Measurements from ENCODE around the gene KIF6.
A peak's percentile ranks its signal among the peaks of the same experiment; 100 is the strongest.

Gene KIF6

DNA sequence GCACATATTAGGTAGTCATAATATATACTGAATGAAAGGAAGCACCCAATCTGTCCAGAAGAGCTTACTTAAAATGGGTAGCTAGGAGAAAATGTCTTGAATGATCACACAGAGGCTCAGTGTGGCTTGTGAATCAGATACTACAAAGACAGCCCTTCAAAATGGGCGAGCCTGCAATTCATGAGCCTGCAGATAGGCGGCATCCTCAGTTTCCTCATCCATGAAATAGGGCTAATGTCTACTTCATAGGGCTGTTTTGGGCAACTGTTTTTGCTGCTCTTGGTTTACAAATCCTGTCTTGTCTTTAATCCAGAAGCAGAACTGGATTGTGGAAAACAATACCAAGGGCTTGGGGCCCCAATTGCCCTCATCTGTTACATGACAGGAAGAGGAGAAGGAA is 273.4 kb downstream of the KIF6 start:
- DNase-seq (ENCODE audit: low spot score) = no peak

DNA sequence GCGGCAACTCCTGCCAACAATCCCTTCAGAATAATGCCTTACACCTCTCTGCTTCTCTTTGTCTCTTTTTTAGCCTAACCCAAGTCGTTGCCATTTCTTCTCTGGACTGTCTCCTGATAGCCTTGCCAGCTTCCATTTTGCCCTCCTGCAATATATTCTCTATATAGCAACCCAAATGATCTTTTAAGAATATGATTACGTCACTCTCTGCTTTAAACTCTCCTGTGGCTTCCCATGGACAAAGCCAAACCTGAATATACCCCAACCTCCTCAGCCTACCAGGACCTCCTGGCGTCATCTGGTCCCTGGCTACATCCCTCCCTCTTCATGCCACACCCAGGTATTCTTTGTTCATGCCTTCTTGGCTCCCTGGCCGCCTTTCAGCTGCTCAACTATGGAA is 276.2 kb downstream of the KIF6 start:
- DNase-seq (ENCODE audit: low spot score) = no peak

- DNase-seq (ENCODE audit: low spot score) = no peak
Observed at GRCh38 chr6:39446909-39447308, 278.3 kb downstream of the KIF6 start.

GRCh38 chr6:39445667-39446066 is 279.5 kb downstream of the KIF6 start:
- DNase-seq (ENCODE audit: low spot score) = no peak

GRCh38 chr6:39444479-39445019 is 280.7 kb downstream of the KIF6 start:
- no peak for DNase-seq (ENCODE audit: low spot score)

DNA sequence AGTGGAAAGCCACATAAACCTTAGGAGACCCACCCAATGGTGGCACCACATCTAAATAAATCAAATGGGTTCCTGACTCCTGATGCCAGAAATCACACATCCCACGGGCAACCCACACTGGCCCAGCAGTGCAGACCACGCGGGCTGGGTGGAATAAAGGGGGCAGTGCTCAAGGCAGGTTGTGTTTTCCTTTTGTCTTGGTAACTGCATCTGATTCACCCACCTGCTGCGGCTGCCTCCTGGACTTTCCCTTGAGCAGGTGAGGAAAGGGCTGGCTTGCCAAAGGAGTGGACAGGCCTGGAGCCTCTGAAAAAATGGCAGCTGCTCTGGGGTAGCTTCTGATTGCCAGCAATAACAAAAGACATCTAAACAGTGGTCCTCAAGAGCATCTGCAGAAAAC is 283.2 kb downstream of the KIF6 start:
- no peak for DNase-seq (ENCODE audit: low spot score)

GRCh38 chr6:39441301-39441700 is 283.9 kb downstream of the KIF6 start:
- DNase-seq (ENCODE audit: low spot score) = no peak

DNA sequence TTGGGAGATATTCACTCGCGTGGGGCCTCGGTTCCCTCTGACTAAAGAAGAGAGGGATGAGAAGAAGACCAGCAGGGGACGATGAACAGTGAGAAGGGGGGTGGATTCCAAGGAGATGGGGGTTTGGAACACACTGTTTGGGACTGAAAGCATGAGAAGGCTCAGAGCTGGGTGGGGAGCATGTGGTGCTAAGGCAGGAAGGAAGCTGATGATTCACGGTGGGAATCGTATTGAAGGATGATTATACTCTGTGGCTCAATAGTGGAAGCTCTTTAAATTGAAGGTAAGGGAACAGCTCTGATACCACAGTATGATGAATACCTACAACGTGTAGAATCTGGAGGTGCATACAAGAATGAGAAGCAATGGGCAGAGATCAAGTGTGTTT is 285.2 kb downstream of the KIF6 start:
- DNase-seq (ENCODE audit: low spot score) = no peak

DNA sequence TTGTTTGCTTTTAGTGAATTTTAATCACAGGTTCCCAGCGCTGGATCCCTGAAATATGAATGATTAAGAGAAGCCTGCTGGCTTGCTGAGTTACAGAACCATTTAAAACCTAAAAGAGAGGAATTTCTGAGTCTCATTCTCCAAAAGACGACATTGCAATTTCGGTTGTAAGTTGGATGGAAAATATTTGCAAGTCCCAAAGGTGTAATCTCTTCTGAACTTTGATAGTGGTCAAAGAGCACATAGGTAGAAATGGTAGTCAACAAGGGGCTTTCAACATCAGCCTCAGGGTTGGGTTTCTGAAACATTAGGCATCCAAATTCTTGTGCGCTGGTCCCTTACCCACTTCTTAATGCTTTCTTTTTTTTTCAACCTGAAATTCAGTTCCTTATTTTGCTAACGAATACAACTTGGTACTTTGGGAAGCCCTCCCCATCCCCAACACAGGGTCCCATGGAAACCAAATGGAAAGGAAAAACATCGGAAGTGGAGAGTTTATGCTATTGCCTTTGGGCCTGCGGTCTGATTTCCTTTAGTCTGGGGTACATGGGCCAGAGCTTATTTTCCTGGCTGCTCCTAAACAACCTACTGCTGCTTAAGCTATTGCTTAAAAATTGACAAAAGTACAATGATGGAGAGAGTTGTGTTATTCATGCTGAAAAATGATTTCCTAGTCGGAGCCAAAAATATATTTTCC is 285.7 kb downstream of the KIF6 start:
- DNase-seq (ENCODE audit: low spot score) = no peak

GRCh38 chr6:39433630-39434029 is 291.6 kb downstream of the KIF6 start:
- DNase-seq (ENCODE audit: low spot score) = no peak

DNA sequence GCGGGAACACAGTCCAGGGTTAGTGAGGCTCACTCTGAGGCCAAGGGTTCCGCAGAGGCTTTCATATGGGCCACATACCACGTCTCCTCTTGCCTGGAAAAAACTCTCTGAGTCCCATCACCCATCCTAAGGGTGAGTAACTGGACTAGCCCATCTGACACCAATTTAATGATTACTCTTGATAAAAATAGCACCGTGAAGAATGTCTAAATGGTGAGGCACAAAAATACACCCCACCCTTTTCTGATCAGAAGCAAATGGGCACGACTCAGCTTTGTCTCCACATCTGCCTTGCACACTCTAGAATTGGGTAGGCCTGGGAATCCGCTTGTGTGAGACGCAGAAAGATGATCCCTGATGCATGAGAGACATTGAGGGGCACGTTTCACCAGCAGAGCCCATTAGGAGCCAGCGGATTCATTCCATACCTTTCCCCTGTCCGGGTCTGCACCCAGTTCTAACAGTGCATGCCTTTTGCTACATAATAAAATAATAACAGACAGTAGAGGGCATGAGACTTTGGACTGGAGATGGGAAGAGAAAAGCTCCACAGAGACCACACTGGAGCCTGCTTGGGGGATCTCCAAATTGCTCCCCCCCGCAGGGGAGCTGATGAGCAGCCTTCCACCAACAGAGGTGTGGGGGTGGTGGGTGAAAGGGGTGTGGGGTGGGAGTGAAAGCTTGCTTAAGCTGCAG is 292.7 kb downstream of the KIF6 start:
- DNase-seq (ENCODE audit: low spot score) = no peak

DNA sequence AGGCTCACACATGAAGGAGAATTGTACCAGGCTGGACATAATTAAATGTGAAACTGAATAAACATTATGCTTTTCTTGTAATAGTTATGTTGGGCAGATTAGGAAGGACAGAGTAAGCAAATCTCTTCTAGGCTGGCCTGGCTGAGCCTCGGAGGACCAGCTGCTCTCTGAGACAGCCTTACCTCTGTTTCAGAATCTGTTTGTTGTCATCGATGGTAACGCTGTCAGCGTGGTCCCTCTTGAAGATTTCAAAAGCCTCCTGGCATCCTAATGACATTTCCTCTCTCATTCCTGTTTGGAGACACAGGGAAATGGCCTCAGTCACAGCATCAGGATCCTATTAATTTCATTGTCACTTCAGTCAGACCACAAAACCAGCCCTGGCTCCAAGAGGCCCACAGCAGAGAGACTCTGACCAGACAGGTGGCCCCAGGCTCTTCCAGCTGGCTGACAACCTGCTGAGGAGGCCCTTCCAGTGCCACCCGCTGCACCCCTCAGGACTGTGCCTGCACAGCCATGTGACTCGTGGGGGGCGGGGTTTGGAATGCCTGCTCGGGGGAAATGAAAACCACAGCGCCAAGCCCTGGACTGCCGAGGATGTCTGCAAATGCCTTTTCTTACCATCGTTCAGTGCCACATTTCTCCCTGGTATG is 294.2 kb downstream of the KIF6 start:
- peak; percentile 67 for DNase-seq (ENCODE audit: low spot score)

- no peak for DNase-seq (ENCODE audit: low spot score)
Observed at GRCh38 chr6:39430446-39430845, 294.8 kb downstream of the KIF6 start.

DNA sequence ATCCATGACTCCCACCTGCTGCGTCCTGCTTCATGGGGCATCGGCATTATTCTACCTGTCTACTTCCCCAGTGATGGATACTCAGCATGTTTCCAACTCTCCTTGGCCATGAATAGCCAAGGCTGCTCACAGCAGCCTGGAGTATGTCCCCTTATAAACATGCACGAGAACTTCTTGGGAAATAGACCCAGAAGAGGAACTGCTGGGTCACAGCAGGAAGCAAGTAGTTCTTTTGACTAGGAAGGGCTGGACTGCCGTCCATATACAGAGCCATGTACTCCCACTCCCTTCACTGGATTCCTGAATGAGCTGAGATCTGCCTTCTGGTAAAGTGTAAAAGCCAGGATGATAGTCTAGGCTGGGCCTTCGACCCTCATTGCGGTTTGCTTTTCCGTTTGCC is 296.4 kb downstream of the KIF6 start:
- DNase-seq (ENCODE audit: low spot score) = no peak

GRCh38 chr6:39428152-39428551 is 297.1 kb downstream of the KIF6 start:
- DNase-seq (ENCODE audit: low spot score) = no peak

GRCh38 chr6:39426073-39426456 is 299.1 kb downstream of the KIF6 start:
- peak; percentile 30 for DNase-seq (ENCODE audit: low spot score)

- DNase-seq (ENCODE audit: low spot score) = no peak
Observed at GRCh38 chr6:39425346-39426072, 299.7 kb downstream of the KIF6 start.

- DNase-seq (ENCODE audit: low spot score) = no peak
Observed at GRCh38 chr6:39424831-39425230, 300.4 kb downstream of the KIF6 start.

GRCh38 chr6:39422238-39422637 is 303.0 kb downstream of the KIF6 start:
- DNase-seq (ENCODE audit: low spot score) = no peak

- DNase-seq (ENCODE audit: low spot score) = no peak
Observed at GRCh38 chr6:39421383-39422225, 303.6 kb downstream of the KIF6 start.

Data from SW480 (cell line).